Measurements from ENCODE around the gene KLHL6.

DNA sequence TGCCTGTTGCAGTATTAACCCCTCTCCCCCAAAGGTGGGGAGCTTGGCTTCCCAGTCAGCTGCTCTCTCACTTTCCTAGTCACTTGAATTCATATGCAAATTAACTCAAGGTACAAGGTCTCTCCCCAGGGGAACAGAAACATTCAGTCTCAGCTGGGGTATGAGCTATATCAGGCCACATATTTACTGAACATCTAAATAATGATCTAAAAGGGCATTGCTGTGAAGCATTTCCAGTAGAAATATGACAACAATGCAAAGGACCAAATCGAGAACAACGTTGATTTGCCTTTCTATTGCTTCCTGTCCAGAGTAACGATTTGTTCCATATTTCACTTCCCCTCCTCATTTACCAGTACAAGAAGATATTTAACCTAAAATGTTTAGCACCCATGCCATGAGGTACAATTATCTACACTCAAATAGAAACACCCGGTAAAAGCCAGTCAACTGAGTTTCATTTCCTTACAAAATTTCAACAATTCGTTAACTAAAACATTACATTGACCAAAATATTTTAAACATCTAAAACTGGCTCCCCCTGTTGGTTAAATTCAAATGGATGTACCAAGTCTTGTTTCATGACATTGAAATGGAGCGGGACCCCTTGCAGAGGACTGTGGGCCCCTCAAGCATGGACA lies 36.5 kb upstream of the KLHL6 start:
- TF ChIP-seq, protein P1, sequence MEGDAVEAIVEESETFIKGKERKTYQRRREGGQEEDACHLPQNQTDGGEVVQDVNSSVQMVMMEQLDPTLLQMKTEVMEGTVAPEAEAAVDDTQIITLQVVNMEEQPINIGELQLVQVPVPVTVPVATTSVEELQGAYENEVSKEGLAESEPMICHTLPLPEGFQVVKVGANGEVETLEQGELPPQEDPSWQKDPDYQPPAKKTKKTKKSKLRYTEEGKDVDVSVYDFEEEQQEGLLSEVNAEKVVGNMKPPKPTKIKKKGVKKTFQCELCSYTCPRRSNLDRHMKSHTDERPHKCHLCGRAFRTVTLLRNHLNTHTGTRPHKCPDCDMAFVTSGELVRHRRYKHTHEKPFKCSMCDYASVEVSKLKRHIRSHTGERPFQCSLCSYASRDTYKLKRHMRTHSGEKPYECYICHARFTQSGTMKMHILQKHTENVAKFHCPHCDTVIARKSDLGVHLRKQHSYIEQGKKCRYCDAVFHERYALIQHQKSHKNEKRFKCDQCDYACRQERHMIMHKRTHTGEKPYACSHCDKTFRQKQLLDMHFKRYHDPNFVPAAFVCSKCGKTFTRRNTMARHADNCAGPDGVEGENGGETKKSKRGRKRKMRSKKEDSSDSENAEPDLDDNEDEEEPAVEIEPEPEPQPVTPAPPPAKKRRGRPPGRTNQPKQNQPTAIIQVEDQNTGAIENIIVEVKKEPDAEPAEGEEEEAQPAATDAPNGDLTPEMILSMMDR (IDR thresholded peaks at IDR 0.05): no peak
- TF ChIP-seq POLR2A (IDR thresholded peaks at IDR 0.05) (no peak), POLR2AphosphoS5 (IDR thresholded peaks at IDR 0.05) (no peak)

All from stomach (tissue), 4 donors.